HEK293 (cell line): Measurements from ENCODE around the gene HTR6.

Experiments
- BCL11A ChIP-seq: fragments of 450-650 bp; formaldehyde crosslinking; IDR thresholded peaks from 2 replicates; pipeline ENCODE4 v1.5.1; 2016; ENCODE audit warnings: low read depth, missing biosample characterization, missing genetic modification characterization
- KLF16 ChIP-seq: fragments of 450-650 bp; formaldehyde crosslinking; IDR thresholded peaks from 2 replicates; pipeline ENCODE4 v1.5.1; 2017; ENCODE audit warnings: missing biosample characterization, missing genetic modification characterization
- REST ChIP-seq: fragments of 450-650 bp; formaldehyde crosslinking; IDR thresholded peaks from 2 replicates; pipeline ENCODE4 v1.5.1; 2016; ENCODE audit warnings: missing biosample characterization, missing genetic modification characterization
- TCF7L2 ChIP-seq: IDR thresholded peaks from 2 replicates; pipeline ENCODE4 v1.6.1; 2011; ENCODE audit warnings: low read depth, mild to moderate bottlenecking, inconsistent platforms, low read length, moderate library complexity, borderline replicate concordance
- TF ChIP-seq, protein P1 (sequence below): fragments of 450-650 bp; formaldehyde crosslinking; IDR thresholded peaks from 2 replicates; pipeline ENCODE4 v1.5.1; 2016; ENCODE audit warnings: missing biosample characterization, missing genetic modification characterization
- TF ChIP-seq, protein P2 (sequence below): sonication (generic); formaldehyde crosslinking; IDR thresholded peaks from 2 replicates; pipeline ENCODE4 v1.8.1; 2022; ENCODE audit warnings: mild to moderate bottlenecking, moderate library complexity, missing genetic modification reagents

DNA sequence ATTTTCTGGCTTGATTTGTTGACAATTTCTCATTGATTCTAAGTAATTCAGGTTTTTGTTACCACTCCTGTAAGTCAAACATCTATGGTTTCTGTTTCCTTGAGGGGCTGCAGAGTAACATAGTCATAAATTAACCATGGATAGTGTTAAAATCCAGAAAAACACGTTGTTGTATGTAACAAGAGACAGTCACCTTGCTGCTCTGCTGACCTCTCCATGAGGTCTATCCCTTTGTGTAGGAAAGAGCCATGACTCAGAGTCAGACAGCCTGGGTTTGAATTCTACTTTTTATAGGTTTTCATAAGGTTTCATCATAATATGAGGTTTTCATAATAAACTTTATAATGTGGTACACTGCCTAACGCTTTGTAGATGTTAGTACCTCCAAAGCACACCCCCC lies 48.2 kb upstream of the HTR6 start:
- TF ChIP-seq BCL11A (tag by site-specific recombination) (no peak), REST (no peak), TCF7L2 (no peak), KLF16 (tag by site-specific recombination) (no peak)
- TF ChIP-seq, protein P1, sequence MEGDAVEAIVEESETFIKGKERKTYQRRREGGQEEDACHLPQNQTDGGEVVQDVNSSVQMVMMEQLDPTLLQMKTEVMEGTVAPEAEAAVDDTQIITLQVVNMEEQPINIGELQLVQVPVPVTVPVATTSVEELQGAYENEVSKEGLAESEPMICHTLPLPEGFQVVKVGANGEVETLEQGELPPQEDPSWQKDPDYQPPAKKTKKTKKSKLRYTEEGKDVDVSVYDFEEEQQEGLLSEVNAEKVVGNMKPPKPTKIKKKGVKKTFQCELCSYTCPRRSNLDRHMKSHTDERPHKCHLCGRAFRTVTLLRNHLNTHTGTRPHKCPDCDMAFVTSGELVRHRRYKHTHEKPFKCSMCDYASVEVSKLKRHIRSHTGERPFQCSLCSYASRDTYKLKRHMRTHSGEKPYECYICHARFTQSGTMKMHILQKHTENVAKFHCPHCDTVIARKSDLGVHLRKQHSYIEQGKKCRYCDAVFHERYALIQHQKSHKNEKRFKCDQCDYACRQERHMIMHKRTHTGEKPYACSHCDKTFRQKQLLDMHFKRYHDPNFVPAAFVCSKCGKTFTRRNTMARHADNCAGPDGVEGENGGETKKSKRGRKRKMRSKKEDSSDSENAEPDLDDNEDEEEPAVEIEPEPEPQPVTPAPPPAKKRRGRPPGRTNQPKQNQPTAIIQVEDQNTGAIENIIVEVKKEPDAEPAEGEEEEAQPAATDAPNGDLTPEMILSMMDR (tag by site-specific recombination), result no peak
- TF ChIP-seq, protein P2, sequence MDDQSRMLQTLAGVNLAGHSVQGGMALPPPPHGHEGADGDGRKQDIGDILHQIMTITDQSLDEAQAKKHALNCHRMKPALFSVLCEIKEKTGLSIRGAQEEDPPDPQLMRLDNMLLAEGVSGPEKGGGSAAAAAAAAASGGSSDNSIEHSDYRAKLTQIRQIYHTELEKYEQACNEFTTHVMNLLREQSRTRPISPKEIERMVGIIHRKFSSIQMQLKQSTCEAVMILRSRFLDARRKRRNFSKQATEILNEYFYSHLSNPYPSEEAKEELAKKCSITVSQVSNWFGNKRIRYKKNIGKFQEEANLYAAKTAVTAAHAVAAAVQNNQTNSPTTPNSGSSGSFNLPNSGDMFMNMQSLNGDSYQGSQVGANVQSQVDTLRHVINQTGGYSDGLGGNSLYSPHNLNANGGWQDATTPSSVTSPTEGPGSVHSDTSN, result no peak
